Suprapubic skin (tissue), 4 donors: Measurements from ENCODE around the gene PLPP7. TPM values are rescaled to one million over a fixed set of nuclear protein-coding genes. Genes with fewer than 3 reads are reported as not detected.
"Not testable (repeated sequence)": the region's sequence is repeated elsewhere in the genome, so short reads cannot be mapped to it uniquely, and the experiment has no call there.

ENCODE experiments used
- DNase-seq, 2 donors: peaks; one replicate each; pipeline ENCODE4 v3.0.0-alpha.2; 2019; ENCODE audit warnings: low spot score in 2 of 2
- H3K27ac ChIP-seq: fragments of 200-600 bp; sonication (generic); one replicate; pipeline ENCODE4 v1.5.1; 2019
- H3K27me3 ChIP-seq: fragments of 200-600 bp; sonication (generic); one replicate; pipeline ENCODE4 v1.5.1; 2019
- H3K36me3 ChIP-seq: fragments of 200-600 bp; sonication (generic); one replicate; pipeline ENCODE4 v1.5.1; 2019
- H3K4me1 ChIP-seq: fragments of 200-600 bp; sonication (generic); one replicate; pipeline ENCODE4 v1.5.1; 2019
- H3K4me3 ChIP-seq: fragments of 200-600 bp; sonication (generic); one replicate; pipeline ENCODE4 v1.5.1; 2019; ENCODE audit warnings: mild to moderate bottlenecking
- H3K9me3 ChIP-seq: fragments of 200-600 bp; sonication (generic); one replicate; pipeline ENCODE4 v1.5.1; 2019
- CTCF ChIP-seq, 2 donors: fragments of 200-600 bp in 1 of 2; fragments of 450-650 bp in 1 of 2; sonication (generic) in 1 of 2; IDR thresholded peaks; one replicate each; pipeline ENCODE4 v1.5.1; 2016 to 2019; ENCODE audit warnings: antibody characterized with exemption in 2 of 2, mild to moderate bottlenecking in 1 of 2, moderate library complexity in 1 of 2
- EP300 ChIP-seq: sonication (generic); formaldehyde crosslinking; IDR thresholded peaks from one replicate; pipeline ENCODE4 v1.6.1; 2017; ENCODE audit warnings: antibody characterized with exemption
- POLR2A ChIP-seq, 2 donors: fragments of 450-650 bp; IDR thresholded peaks; one replicate each; pipeline ENCODE4 v1.6.1; 2017; ENCODE audit warnings: antibody characterized with exemption in 2 of 2, mild to moderate bottlenecking in 2 of 2, moderate library complexity in 2 of 2
- POLR2AphosphoS5 ChIP-seq, 3 donors: sonication (generic); formaldehyde crosslinking; IDR thresholded peaks; one replicate each; pipeline ENCODE4 v1.6.1; 2017; ENCODE audit warnings: antibody characterized with exemption in 3 of 3
- WGBS: methylation state at CpG from one replicate; pipeline ENCODE4 v1.1.5; 2018; 5-methylcytosine and 5-hydroxymethylcytosine counted together
- total RNA-seq, 4 donors: library from RNA; depleted of rRNA; stranded (reverse); fragments of >200 nt; gene quantifications; one replicate each; pipeline ENCODE4 v1.1.0, GENCODE V29; 2016

Gene PLPP7
- total RNA-seq, 4 donors from 2014 or later: 0.80 to 1.1 (median 0.92) TPM

- no peak overlapping the region for H3K4me3 ChIP-seq
- H3K4me1 ChIP-seq: peaks cover 9% of the 10 kb centered on the region
- peak in 1 of 2 donors; percentile 58 for DNase-seq
- H3K36me3 ChIP-seq: no peaks in the 10 kb centered on the region
- H3K9me3 ChIP-seq: no peaks in the 10 kb centered on the region
- TF ChIP-seq POLR2A (IDR thresholded peaks at IDR 0.05) (no peak), POLR2AphosphoS5 (IDR thresholded peaks at IDR 0.05) (no peak), EP300 (no peak)
- no CpG with 5 or more reads among the region's 5 CpGs for WGBS
- H3K27me3 ChIP-seq: no peaks in the 10 kb centered on the region
- no peak overlapping the region for H3K27ac ChIP-seq
Observed at GRCh38 chr9:131349522-131349880, 60.0 kb downstream of the PLPP7 start.

DNA sequence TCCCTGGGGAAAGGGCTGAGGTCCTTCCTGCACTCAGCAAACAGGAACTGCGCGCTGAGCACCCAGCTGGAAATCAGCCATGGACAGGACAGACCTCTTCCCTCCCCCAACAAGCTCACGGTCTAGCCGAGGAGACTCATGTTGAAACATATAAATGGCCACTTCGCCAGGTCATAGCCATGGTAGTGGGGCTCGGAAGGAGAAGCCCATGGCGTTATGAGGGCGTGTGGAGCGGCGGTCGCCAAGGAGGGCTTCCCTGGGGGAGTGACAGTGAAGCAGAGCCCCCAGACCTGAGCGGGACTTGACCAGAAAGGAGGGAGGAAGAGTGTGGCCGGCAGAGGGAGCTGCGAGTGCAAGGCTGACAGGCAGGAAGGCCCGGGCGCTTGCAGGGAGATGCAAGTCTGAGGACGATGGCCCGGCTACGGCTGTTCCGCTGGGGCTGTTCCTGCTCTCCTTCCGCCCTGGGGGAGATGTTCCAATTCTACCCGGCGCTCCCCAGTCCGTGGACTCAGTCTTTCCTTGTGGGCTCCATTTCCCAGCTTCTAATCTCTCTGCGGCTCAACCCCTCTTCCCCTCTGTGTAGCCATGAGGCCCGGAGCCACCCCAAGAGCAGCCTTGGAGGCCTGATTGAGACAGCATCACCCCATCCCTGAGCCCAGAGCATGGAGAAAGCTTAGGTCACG lies 60.5 kb downstream of the PLPP7 start:
- H3K4me3 ChIP-seq: no peak overlapping the region
- TF ChIP-seq POLR2AphosphoS5 (IDR thresholded peaks at IDR 0.05) (no peak), POLR2A (IDR thresholded peaks at IDR 0.05) (no peak), CTCF (IDR thresholded peaks at IDR 0.05) (peak; percentile 78 to 83), EP300 (no peak)

DNA sequence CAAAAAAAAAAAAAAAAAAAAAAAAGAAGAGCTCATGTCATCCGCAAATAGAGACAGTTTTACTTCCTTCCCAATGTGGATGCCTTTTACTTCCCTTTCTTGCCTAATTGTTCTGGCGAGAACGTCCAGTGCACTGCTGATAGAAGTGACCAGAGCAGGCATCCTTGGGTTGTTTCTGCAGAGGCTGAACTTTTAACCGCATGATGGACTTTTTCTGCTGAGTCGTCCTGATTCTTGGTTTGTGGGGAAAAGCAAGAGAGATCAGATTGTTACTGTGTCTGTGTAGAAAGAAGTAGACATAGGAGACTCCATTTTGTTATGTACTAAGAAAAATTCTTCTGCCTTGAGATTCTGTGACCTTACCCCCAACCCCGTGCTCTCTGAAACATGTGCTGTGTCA lies 67.0 kb downstream of the PLPP7 start:
- not testable (repeated sequence) for H3K9me3 ChIP-seq, H3K27me3 ChIP-seq, DNase-seq, H3K4me3 ChIP-seq, H3K36me3 ChIP-seq, H3K27ac ChIP-seq
- peaks cover 14% of the 10 kb centered on the region for H3K4me1 ChIP-seq
- 65% methylated on average over 5 of the region's 6 CpGs for WGBS

More for the DNA sequence above, 60.5 kb downstream of the PLPP7 start:
- WGBS: 9% methylated on average over 23 of the region's 27 CpGs
- Histone ChIP-seq H3K27me3 (no peaks in the 10 kb centered on the region), H3K4me1 (peaks cover 9% of the 10 kb centered on the region), H3K9me3 (no peaks in the 10 kb centered on the region), H3K27ac (no peak overlapping the region), H3K36me3 (no peaks in the 10 kb centered on the region)
- peak; percentile 92 to 95 for DNase-seq

GRCh38 chr9:131358556-131358955 lies 69.0 kb downstream of the PLPP7 start:
- 81% methylated on average over 10 of the region's 10 CpGs for WGBS
- Histone ChIP-seq H3K27ac (peak overlapping the region; percentile 30), H3K9me3 (no peaks in the 10 kb centered on the region), H3K27me3 (no peaks in the 10 kb centered on the region), H3K4me3 (no peak overlapping the region), H3K36me3 (no peaks in the 10 kb centered on the region), H3K4me1 (peaks cover 22% of the 10 kb centered on the region)
- TF ChIP-seq POLR2A (IDR thresholded peaks at IDR 0.05): no peak
- DNase-seq: no peak

Other genes with a start within 250 kb of the PLPP7 start
- gene AIF1L, start 193.2 kb upstream of the PLPP7 start, total RNA-seq: 10 to 100 TPM; 15.2 to 28.7 (median 21.0) TPM
- gene NUP214, start 164.1 kb upstream of the PLPP7 start, total RNA-seq: 100 to 1,000 TPM in 1 of 4 donors, 10 to 100 TPM in 3; 36.1 to 104 (median 69.6) TPM
- gene FAM78A, start 13.2 kb upstream of the PLPP7 start, total RNA-seq: 1 to 10 TPM in 3 of 4 donors, under 1 TPM in 1; 0.81 to 2.0 (median 1.3) TPM
- 100 to 1,000 TPM; 153 to 286 (median 240) TPM for gene PRRC2B, start 104.4 kb downstream of the PLPP7 start, total RNA-seq
- gene POMT1, start 213.2 kb downstream of the PLPP7 start, total RNA-seq: 10 to 100 TPM; 16.6 to 62.0 (median 34.1) TPM
- 10 to 100 TPM; 20.0 to 28.0 (median 26.6) TPM for gene UCK1, start 241.5 kb downstream of the PLPP7 start, total RNA-seq